ENCODE measurements around the gene LEF1. TPM values are rescaled to one million over a fixed set of nuclear protein-coding genes. Genes with fewer than 3 reads are reported as not detected.

Gene LEF1
- total and polyA plus RNA-seq, 2 donors from 2014 or later, result 5.1 to 14.5 TPM

DNA sequence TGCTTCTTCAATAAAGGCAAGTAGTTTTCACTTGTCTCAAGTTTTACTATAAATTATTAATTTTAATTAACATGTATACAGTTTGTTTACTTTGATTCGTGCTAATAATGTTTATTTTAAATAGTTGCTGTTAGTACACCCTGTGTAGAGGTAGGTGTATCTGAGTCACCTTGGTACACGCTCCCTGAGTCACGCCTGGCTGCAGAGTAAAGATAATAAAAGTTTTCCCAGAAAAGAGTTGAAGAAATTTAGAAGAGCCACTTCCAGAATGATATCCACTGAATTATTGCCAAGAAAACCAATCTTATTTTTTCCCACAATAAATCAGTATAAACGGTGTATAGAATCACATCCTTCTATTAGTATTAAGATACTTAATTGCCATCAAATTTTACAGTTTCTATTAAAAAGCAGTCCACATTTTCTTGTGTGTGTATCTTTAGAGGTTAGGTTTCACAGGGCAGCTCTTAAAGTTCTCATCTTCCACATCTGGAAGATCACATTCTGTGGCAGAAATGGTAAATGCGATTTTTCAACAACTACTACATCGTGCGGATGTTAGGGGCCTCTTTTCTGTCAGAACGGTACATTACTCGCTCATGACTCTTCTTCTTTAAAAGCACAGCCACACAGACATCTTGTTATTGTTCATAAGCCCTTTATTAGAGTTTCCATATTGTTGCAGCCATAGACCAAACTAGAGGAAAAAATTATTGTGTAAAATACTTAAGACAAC, 123.6 kb downstream of the LEF1 start:
- Histone ChIP-seq H3K4me1 (ENCODE audit: control insufficient read depth in 2 of 3, insufficient read depth in 2 of 3, low read depth in 1 of 3, low read length in 3 of 3) (no peaks in the 10 kb centered on the region), H3K27me3 (ENCODE audit: control insufficient read depth, insufficient read depth, low read length) (no peaks in the 10 kb centered on the region), H3K9me3 (ENCODE audit: control insufficient read depth in 2 of 3, insufficient read depth in 1 of 3, low read length in 3 of 3) (no peaks in the 10 kb centered on the region), H3K4me3 (ENCODE audit: low read length in 3 of 3) (no peak overlapping the region), H3K9ac (ENCODE audit: low read length in 3 of 3) (no peak overlapping the region), H3K36me3 (ENCODE audit: control insufficient read depth in 2 of 3, insufficient read depth in 3 of 3, low read length in 3 of 3) (no peaks in the 10 kb centered on the region), H3K27ac (ENCODE audit: low read depth in 2 of 2, low read length in 2 of 2) (no peak overlapping the region)
- intact Hi-C loops (cut with DNase I), result no loop called here
- no peak for TF ChIP-seq CTCF (IDR thresholded peaks at IDR 0.05; ENCODE audit: borderline replicate concordance, extremely low read depth, insufficient read depth)
- FAIRE-seq (no peak), DNase-seq (no peak)

GRCh38 chr4:108043526-108043925, 125.2 kb downstream of the LEF1 start:
- TF ChIP-seq CTCF (IDR thresholded peaks at IDR 0.05; ENCODE audit: borderline replicate concordance, extremely low read depth, insufficient read depth), result no peak
- H3K36me3 ChIP-seq (ENCODE audit: control insufficient read depth in 2 of 3, insufficient read depth in 3 of 3, low read length in 3 of 3), result no peaks in the 10 kb centered on the region
- H3K27me3 ChIP-seq (ENCODE audit: control insufficient read depth, insufficient read depth, low read length), result no peaks in the 10 kb centered on the region
- H3K9me3 ChIP-seq (ENCODE audit: control insufficient read depth in 2 of 3, insufficient read depth in 1 of 3, low read length in 3 of 3), result no peaks in the 10 kb centered on the region
- H3K4me1 ChIP-seq (ENCODE audit: control insufficient read depth in 2 of 3, insufficient read depth in 2 of 3, low read depth in 1 of 3, low read length in 3 of 3), result no peaks in the 10 kb centered on the region
- H3K9ac ChIP-seq (ENCODE audit: low read length in 3 of 3), result no peak overlapping the region
- FAIRE-seq, result no peak
- no peak overlapping the region for H3K4me3 ChIP-seq (ENCODE audit: low read length in 3 of 3)
- peak in 4 of 5 donors; percentile 48 to 78 (median 64) for DNase-seq
- intact Hi-C loops (cut with DNase I), result no loop called here
- H3K27ac ChIP-seq (ENCODE audit: low read depth in 2 of 2, low read length in 2 of 2), result no peak overlapping the region

DNA sequence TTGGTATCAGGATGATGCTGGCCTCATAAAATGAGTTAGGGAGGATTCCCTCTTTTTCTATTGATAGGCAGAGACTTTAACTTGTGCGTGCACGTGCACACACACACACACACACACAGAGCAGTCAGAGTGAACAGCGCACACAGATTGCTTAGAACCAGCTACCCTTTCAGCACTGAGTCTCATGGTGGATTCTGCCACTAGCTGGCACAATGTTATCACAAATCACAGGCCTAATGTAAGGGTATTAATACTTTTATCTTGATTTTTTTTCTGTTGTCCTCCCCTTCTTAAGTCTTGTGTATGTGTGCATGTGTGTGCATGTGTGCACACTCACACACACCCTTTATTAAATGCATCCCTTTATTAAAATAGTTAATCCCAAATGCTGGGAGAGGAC, 125.8 kb downstream of the LEF1 start:
- no peak overlapping the region for H3K27ac ChIP-seq (ENCODE audit: low read depth in 2 of 2, low read length in 2 of 2)
- intact Hi-C loops (cut with DNase I), result no loop called here
- H3K27me3 ChIP-seq (ENCODE audit: control insufficient read depth, insufficient read depth, low read length), result no peaks in the 10 kb centered on the region
- no peak overlapping the region for H3K4me3 ChIP-seq (ENCODE audit: low read length in 3 of 3)
- H3K4me1 ChIP-seq (ENCODE audit: control insufficient read depth in 2 of 3, insufficient read depth in 2 of 3, low read depth in 1 of 3, low read length in 3 of 3), result no peaks in the 10 kb centered on the region
- no peak overlapping the region for H3K9ac ChIP-seq (ENCODE audit: low read length in 3 of 3)
- FAIRE-seq, result no peak
- no peaks in the 10 kb centered on the region for H3K9me3 ChIP-seq (ENCODE audit: control insufficient read depth in 2 of 3, insufficient read depth in 1 of 3, low read length in 3 of 3)
- no peak for DNase-seq
- no peaks in the 10 kb centered on the region for H3K36me3 ChIP-seq (ENCODE audit: control insufficient read depth in 2 of 3, insufficient read depth in 3 of 3, low read length in 3 of 3)
- no peak for TF ChIP-seq CTCF (IDR thresholded peaks at IDR 0.05; ENCODE audit: borderline replicate concordance, extremely low read depth, insufficient read depth)

All from kidney (tissue), 14 donors.